ENCODE data around the gene SPANXN4. TPM values are rescaled to one million over a fixed set of nuclear protein-coding genes. Genes with fewer than 3 reads are reported as not detected.

The SPANXN4 gene
- total RNA-seq, 1 experiment from 2014 or later = not detected

GRCh38 chrX:143027275-143027674, 1.5 kb downstream of the SPANXN4 start:
- Histone ChIP-seq H3K4ac (ENCODE audit: low read depth, low read length) (no peak overlapping the region), H4K8ac (replicated peaks; ENCODE audit: insufficient read length, low read depth, low read length) (no peak overlapping the region), H3K4me1 (ENCODE audit: insufficient read depth, low read length) (no peaks in the 10 kb centered on the region), H2BK12ac (ENCODE audit: insufficient read length, low read depth, low read length) (no peak overlapping the region), H3K27me3 (ENCODE audit: insufficient read depth, low read length) (no peaks in the 10 kb centered on the region), H3K23ac (ENCODE audit: insufficient read length, low read depth, low read length) (no peak overlapping the region), H3K14ac (ENCODE audit: insufficient read depth, low read length) (no peak overlapping the region), H3K4me2 (ENCODE audit: insufficient read depth, insufficient read length, low read length) (no peak overlapping the region), H3K79me2 (ENCODE audit: insufficient read depth, low read length) (no peaks in the 10 kb centered on the region), H4K20me1 (ENCODE audit: control insufficient read depth, insufficient read depth, insufficient read length) (no peaks in the 10 kb centered on the region), H3T11ph (ENCODE audit: low read length) (no peak overlapping the region), H3K23me2 (ENCODE audit: insufficient read length, low read depth, low read length, poor library complexity, severe bottlenecking) (no peaks in the 10 kb centered on the region), H3K18ac (ENCODE audit: insufficient read length, low read depth, low read length) (no peak overlapping the region), H2AFZ (ENCODE audit: low read length) (no peak overlapping the region), H4K91ac (ENCODE audit: insufficient read length, low read depth, low read length) (no peak overlapping the region), H2BK120ac (ENCODE audit: low read depth, low read length, poor library complexity, severe bottlenecking) (no peak overlapping the region), H3K9me3 (ENCODE audit: control insufficient read depth, low read depth, low read length) (peaks cover 6% of the 10 kb centered on the region), H3K27ac (ENCODE audit: insufficient read length, low read depth, low read length) (no peak overlapping the region), H4K5ac (ENCODE audit: insufficient read length, low read depth, low read length) (no peak overlapping the region), H2BK15ac (ENCODE audit: low read depth, low read length) (no peak overlapping the region), H2BK5ac (ENCODE audit: insufficient read length, low read length) (no peak overlapping the region), H3K79me1 (ENCODE audit: insufficient read depth, low read depth, low read length, poor library complexity, severe bottlenecking) (no peaks in the 10 kb centered on the region), H2AK5ac (ENCODE audit: insufficient read length, low read length) (no peak overlapping the region), H3K9ac (ENCODE audit: extremely low read depth, insufficient read length, low read length) (no peak overlapping the region), H3K56ac (ENCODE audit: insufficient read length, low read depth, low read length) (no peak overlapping the region), H2BK20ac (ENCODE audit: low read depth, low read length, poor library complexity, severe bottlenecking) (no peak overlapping the region)
- no peak for TF ChIP-seq CTCF (conservative IDR thresholded peaks at IDR 0.05)
- no peaks in the 10 kb centered on the region for H3K4me1 Mint-ChIP-seq
- peaks cover 16 to 31% of the 10 kb centered on the region in 2 experiments for H3K9me3 Mint-ChIP-seq
- H3K27ac Mint-ChIP-seq = no peak overlapping the region
- DNase-seq = no peak
- WGBS (ENCODE audit: extremely low coverage, insufficient read length, low lambda C conversion rate) = no CpG with 5 or more reads among the region's 6 CpGs
- no peaks in the 10 kb centered on the region for H3K27me3 Mint-ChIP-seq (ENCODE audit: low read depth)
- H3K36me3 Mint-ChIP-seq (ENCODE audit: insufficient read depth in 1 of 3, low read depth in 3 of 3) = peaks cover 0 to 7% (median 2%) of the 10 kb centered on the region in 3 experiments; a peak in 4 of 7 replicates
- no peak overlapping the region for H3K4me3 Mint-ChIP-seq
